GM21390 (cell line): ENCODE measurements around the gene PRKCE.

Source experiments
- ATAC-seq: cut with Tn5 transposase; IDR thresholded peaks from one replicate; pipeline ENCODE4 v1.9.1; 2021; ENCODE audit not compliant: unreplicated experiment

The PRKCE gene

DNA sequence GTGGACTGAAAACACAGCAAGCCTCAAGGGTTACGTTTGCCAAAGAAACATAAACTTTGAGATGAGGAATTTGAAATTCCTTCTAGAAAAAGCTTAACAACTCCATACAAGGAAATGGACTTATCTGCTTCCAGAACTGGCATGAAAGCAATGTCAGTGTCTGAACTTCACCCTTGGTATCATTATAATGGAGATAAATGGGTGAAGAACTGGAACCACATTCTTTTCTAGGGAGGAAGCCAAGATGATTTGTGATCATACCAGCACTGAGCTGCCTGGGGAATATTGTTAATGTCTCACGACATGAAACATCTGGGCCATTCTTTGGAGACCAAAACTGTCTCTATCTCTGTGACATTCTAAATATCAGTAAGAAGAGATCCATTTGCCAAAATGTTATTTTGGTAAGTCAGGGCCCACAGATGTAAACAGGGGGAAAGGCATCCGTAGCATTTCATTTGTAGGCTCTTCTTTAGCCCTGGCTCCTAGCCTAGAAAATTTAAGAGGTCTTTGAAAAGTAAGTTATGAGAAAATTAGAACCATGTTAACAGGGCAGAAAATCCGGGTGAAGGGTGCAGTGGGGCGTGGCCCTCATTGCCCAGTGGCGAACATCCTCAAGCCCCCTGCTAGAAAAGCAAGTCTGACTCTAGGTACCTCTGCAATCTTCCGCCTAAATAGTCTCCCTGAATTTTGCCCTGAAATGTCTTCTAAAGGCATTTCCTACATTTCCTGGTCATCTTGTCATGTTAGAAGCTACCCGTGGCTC lies 350.4 kb downstream of the PRKCE start:
- ATAC-seq, result no peak

DNA sequence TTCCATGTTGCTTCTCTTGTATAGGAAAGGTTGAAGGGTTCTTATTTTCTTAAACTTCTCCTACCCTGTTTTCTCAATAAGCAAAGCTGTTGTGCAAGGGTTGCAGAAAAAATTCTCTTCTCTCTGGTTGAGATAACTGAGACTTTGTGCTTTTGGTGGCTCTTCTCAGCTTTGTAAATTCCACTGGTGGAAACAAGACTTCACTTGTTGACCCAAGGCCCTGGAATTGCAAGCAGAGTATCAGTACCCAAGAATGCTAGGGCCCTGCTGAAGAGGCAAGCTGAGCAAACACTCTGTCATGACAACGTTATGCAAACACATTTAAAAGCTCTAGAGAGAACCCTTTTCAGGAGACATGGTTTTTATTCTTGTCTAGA lies 351.0 kb downstream of the PRKCE start:
- ATAC-seq, result no peak

DNA sequence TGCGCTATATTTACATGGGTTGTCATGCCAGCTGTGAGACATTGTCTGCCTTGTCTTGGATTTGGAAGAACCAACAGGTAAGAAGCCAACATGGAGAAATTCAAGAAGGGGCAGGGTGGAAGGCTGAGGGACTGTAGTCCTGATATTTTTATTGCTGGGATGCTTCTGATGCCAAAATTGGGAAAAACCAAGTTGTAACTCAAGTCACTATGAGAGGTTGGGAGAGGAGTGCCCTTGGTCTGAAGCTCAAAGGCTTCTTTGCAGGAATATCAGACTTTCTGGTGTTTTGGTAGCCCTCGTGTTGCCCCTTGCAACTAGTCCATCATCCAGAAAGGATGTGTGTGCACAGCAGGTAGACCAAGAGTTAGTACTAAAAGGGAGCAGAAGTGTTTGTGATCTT lies 351.5 kb downstream of the PRKCE start:
- no peak for ATAC-seq

DNA sequence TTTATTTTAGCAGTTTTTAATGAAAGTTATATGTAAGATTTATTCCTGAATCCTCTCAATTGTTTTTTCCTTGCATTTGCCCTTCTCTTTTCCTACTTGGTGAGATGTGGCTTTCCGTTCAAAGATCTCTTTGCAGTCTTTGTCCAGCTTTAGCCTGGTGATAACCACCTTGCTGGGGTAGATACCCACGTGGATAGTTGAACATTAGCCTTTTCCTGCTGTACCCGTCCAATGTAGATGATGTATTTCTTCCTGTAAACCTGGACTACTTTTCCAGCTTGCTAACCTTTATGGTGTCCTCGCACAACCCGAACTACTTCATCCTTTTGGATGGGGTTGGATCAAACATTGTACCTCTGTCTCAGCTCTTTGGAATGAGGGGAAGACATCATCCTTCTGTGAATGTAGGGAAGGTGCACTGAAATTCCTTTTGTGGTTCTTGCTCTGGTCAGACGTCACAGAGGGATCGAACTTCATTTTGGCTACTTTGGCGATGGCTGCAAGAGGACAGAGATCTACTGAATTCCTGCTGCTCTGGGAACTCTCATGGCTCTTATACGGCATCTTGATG lies 352.5 kb downstream of the PRKCE start:
- ATAC-seq, result no peak

DNA sequence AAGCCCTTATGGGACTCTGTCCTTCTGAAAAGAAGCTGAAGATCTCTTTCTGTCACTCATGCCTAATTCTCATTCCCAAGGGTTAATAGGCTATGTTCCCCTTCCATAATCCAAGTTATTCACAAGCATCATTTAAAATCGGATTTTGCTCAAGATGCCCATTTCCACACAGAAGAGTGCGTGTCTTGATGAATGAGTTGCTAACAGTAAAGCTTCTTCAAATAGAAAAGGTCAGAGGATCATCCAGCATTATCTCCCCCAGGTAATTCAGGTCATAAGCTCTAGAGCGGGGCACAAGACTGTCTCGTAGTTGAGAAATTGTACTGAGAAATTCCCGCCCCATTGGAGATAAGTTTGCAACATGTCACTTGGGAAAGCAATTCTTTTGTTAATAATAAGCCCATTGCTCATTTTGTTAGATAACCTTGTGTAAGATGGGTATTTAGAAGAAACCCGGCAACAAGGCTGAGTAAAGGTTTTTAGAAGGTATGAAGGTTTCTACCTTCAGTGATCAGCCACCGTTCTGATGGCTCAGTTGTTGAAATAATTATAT lies 355.1 kb downstream of the PRKCE start:
- ATAC-seq, result no peak

DNA sequence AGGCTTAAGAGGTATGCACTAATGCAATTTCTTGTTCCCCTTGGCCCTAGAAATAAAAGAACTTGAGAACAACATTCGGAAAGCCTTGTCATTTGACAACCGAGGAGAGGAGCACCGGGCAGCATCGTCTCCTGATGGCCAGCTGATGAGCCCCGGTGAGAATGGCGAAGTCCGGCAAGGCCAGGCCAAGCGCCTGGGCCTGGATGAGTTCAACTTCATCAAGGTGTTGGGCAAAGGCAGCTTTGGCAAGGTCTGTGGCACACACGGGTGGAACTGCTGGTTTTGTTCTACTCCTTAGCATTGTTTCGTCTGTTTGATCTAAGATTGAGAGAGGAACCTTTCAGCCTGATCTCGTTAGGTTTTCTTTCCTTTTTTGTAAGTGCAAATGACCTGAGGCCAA lies 355.9 kb downstream of the PRKCE start:
- ATAC-seq, result no peak

DNA sequence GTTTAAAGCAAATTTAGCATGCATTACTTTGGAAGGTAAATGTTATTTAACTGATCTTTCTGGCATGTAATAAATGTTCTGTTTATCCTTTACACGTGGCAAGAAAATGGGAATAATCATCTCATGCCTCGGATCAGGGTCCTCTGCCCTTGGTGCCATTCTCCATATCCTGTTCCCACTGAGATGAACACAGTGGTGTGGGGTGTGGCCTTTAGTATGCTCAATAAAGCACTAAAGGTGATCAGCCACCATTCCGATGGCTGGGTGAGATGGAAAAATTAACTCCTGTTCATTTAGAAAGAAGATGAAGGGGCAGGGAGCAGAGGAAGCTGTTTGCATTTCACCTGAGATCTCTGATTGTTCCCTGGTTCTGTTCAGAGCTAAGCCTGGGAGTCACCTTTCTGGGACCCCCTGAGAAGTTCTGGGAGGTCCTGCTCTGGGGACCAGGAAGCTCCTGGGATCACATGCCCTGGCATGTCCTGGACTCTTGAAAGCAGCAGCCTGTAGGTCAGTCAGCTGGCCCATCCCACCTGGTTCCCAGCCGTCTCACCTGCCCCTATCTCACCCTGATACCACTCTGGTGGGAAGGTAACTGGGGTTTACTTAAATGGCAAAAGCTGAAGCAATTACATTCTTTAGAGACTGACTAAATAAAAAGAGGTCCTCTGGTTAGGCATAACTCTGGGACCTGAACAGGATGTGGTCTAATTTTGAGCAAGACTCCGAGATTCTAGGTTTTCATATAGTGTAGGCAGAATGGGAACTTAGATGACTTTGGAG lies 356.8 kb downstream of the PRKCE start:
- no peak for ATAC-seq

DNA sequence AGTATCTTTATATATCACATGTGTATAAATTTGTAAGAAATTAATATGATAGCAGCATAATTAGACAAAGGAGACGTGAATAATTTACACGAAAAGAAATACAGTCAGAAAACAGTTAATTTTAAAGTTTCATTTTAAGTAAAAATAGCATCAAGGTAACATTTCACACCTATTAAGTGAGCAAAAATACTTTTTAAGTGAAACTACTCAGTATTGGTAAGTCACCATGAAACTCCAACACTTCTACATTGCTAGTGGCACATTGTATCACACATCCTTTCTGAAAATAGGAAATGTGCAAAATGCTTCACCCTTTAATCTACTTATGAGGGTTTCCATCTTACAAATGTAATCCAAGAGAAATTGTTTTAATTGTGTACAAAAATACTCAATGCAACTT lies 357.8 kb downstream of the PRKCE start:
- no peak for ATAC-seq

DNA sequence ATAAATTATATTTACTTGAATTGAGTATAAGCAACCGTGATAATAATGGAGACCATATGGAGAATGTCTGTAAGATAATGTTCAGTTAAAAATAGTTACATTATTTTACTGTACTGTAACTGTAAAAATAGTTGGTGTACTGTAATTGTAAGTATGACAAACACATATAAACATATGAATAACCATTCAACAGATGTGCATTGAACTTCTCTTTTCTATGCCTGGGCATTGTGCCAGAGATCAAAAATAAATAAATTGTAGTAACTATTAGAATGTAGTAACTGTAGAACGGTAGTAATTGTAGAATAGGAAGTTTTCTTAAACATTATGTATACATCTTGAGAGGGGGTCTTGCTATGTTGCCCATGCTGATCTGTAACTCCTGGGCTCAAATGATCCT lies 358.3 kb downstream of the PRKCE start:
- ATAC-seq, result no peak

DNA sequence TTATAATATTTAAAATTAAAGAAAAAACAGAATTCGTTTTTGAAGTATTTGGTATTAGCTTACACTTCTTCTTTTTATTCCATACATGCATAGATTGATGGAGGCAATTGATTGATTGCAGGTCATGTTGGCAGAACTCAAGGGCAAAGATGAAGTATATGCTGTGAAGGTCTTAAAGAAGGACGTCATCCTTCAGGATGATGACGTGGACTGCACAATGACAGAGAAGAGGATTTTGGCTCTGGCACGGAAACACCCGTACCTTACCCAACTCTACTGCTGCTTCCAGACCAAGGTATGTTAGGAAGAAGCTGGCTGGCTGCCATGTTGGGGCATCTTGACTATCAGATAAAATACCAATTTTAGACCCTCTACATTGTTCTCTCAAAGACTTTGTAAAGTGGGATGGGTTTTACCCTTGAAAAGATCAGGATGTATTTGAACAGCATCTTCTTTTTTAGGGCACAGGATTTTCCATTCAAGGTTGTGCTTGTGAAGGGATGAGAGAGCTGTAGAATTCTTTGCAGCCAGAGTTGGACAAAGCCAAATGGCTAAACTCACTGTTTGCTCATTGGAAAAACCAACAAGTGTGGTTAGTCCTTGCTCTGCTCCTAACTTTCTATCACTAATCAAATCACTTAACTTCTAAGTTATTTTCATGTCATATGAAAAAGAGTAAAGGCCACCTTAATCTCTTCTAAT lies 358.9 kb downstream of the PRKCE start:
- no peak for ATAC-seq

DNA sequence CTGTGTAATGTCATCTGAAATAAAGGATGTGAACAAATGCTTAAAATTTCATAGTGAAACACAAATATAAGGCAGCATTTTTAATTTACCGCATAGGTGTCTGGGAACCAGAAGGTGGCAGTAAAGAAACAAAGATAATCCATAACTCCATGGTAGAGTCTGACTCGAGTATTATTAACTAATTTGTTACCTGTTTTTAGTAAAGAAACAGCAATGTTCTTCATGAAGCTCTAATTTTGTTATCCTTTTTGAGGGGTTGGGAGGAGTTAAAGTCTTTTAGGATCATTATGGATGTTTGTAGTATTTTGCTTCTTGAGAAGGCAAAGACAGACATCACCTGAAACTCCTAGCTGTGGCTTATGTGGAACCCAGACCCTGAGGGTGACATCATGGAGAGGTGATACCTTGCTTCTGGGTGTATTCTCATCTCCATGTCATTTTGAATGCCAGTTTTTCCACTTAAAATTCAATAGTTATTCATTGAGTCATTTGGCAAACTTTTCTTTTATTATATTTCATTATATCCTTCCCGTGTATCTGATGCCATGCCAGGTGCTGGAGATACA lies 359.5 kb downstream of the PRKCE start:
- no peak for ATAC-seq

DNA sequence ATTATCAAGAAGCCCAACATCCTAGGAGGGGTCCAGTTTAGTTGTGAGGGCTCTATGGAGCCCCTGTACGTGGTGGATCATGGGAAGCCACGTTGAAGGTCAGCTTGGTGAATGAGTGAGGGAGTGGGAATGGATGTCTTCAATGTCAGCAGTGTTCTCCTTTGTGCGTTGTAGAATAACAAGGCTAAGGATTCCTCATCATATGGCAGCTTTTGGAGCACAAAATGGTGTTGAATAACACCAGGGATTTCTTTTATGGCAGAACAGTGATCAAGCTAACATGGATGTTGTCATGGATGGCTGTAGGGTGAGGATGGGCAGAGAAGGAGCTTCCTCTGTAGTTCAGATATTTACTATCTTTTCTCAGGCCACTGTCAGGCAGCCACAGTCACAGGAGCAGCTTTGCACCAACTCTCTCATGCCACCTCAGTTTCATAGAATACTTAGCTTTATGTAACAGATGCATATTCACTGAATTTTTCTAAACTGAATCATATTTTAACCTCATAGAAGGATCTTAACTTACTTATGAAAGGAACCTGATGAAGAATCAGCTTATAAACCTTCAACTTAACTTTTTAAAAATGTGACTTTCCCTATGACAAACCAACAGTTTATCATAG lies 361.3 kb downstream of the PRKCE start:
- ATAC-seq, result no peak

DNA sequence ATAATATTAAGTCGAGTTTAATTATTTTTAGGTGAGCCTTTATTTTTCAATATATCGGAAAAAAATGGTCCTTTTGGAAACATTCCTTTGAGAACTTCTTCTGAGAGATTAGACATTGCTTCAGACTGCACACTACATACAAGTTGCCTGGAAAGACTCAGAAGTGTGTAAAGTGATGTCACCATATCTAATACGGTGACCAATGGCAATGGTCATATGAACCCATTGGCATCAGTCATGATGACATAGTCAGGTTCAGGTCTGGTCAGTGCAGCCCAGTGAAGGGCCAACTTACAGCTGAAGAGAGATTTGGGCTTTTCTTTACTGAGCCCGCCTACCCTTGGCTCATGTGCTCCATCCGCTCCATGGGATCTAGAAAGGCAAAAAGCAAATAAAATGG lies 362.3 kb downstream of the PRKCE start:
- no peak for ATAC-seq

DNA sequence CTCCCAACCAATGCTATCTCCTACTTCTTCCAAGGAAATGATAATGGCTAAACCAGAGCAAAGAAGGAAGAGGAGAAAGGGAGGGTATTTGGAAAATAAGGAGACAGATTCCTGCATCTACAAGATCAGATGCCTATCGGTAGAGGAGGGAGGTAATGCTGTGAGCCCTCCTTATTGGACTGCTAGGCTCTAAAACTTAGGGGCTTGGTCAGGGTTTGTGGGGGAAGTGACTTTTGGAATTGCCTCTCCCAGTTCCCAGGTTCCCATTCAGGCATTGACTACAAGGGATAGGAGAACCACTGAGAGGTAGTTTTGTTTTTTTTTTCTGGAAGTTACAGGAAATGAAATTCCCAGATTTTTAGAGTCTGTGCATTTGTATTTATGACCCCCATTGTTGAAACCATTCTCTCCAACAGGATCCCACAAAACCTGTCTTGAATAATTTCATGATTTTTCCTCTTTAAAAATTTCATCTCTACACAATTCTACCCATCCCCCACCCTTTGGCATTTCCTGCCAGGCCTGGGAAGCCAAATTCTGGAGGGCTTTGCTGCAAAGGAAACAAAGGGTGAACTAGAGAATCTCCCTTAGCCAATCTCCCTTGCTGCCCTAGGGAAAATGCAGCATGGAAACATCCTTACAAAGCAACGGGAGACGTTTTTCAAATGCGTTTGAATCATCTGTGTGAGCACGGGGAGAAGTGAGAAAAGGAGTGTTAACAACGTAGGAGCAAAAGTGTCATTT lies 363.6 kb downstream of the PRKCE start:
- ATAC-seq, result no peak

DNA sequence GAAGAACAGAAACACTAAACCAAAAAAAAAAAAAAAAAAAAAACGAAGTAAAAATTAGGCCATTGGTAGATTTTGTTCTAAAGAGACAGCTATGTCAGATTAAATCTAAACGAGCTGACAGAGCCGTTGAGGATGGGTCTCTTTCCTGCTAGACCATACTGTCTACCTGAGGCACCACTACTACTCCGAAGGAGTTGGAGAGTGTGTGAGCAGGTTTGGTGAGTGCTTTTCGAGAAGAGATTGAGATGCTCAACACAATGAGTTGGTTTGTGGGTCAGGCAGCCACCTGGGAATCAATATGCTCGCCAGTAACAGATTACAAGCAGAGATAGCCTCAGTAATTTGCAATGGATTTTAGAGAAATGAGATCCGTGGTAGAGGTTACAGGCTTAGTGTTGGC lies 364.2 kb downstream of the PRKCE start:
- ATAC-seq, result no peak

DNA sequence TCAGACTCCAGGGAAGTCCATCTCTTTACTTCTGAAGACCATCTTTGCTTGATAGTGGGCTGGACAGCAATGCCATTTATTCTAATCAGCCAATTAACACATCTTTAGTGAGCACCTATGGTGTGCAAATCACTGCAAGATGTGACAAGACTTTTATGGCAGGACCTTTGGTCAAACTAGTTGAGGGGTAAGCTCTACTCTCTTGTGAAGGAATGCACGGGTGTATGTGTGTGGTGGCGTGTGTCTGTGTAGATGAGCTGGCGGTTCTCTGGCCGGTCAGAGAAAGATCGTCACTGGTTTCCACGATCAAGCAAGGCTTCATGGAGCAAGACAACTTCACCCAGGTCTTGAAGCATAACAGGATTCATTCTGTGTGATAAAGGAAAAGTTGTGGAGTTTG lies 364.6 kb downstream of the PRKCE start:
- ATAC-seq, result no peak

DNA sequence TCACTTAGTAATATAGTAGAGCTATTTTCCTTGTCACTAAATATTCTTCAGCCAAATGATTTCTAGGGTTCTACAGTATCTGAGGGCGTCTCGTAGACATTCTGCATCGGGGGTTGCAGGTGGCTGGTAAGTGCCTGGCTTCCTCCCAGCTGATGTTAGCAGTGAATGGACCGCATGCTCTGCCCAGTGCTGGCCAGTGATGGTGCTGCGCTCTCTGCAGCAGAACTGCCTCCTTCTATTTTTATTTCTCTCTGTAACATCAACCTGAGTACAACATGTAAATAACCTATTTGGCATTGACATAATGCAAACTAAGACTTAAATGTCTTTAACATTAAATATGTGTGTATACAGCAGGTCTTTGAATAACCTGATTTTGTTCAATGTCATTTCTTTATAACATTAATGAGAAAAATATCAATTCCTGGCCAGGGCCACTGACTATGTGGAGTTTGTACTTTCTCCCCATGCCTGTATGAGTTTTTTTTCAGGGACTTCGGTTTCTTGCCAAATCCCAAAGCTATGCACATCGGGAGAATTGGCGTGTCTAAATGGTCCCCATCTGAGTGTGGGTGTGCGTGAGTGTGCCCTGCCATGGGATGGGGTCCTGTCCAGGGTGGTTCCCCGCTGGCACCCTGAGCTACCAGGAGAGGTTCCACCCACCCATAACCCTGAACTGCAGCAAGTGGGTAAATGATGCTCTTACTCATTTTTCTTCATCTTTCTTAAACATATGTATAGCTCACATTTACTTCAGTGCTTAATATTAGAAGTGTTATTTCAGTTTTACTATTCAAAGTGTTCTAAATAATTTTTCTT lies 367.5 kb downstream of the PRKCE start:
- no peak for ATAC-seq

DNA sequence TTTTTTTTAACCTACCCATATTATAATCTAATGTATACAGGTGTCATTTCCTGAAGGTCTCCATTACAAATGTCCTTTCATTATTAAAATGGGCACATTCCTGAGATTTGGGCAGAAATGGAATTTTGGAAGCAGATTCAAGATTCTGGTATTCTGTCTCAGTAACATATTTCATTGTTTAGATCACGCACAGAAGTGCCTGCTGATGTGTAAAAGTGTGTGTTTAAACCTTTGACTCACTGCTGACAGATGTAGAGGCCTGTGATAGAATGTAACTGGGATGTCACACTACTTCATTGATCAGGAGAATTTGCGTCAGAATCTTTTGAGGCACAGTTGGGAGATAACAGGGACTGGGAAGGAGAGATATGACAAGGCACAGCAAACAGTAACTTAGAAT lies 368.9 kb downstream of the PRKCE start:
- ATAC-seq, result no peak
